H1 (cell line): Measurements from ENCODE around the gene NUP88. TPM values are rescaled to one million over a fixed set of nuclear protein-coding genes. Genes with fewer than 3 reads are reported as not detected.
A peak's percentile ranks its signal among the peaks of the same experiment; 100 is the strongest.

Experiments used
- CTCF ChIA-PET: fragments of 300-600 bp; sonication (Branson Sonifier 250); formaldehyde crosslinking; loops from one replicate; lab custom pipeline; 2021; ENCODE audit not compliant: partially characterized antibody; lab: Charles Lee
- POLR2A ChIA-PET: fragments of 300-600 bp; sonication (Branson Sonifier 250); formaldehyde crosslinking; loops from one replicate; lab custom pipeline; 2021; ENCODE audit warnings: inconsistent platforms; ENCODE audit not compliant: partially characterized antibody; lab: Charles Lee
- DNase-seq, 2 experiments: peaks; one replicate each; pipeline versions ENCODE4 v3.0.0 to v3.0.0-alpha.2; 2010 to 2022; ENCODE audit warnings: low spot score in 2 of 2, low read depth in 1 of 2, mixed read lengths in 1 of 2
- FAIRE-seq: peaks from 2 replicates; lab custom pipeline; 2011; peaks lifted over from hg19 to GRCh38; lab: Jason Lieb, UNC
- H2AFZ ChIP-seq: 2 replicates; pipeline ENCODE4 v1.8.1; 2012; ENCODE audit warnings: low read length, inconsistent platforms
- H2AK5ac ChIP-seq: 2 replicates; pipeline ENCODE4 v1.6.1; 2013; ENCODE audit warnings: low read depth, low read length
- H2BK120ac ChIP-seq: replicated peaks from 2 replicates; pipeline ENCODE3; 2013; ENCODE audit warnings: low read depth, low read length, inconsistent platforms
- H2BK12ac ChIP-seq: 2 replicates; pipeline ENCODE4 v1.6.1; 2013; ENCODE audit warnings: low read depth, low read length
- H2BK15ac ChIP-seq: 2 replicates; pipeline ENCODE4 v1.6.1; 2013; ENCODE audit warnings: low read length
- H2BK20ac ChIP-seq: 2 replicates; pipeline ENCODE4 v1.6.1; 2013; ENCODE audit warnings: low read length
- H2BK5ac ChIP-seq: 2 replicates; pipeline ENCODE4 v1.6.1; 2013; ENCODE audit warnings: low read depth, low read length
- H3K14ac ChIP-seq: 2 replicates; pipeline ENCODE4 v1.6.1; 2013; ENCODE audit warnings: inconsistent platforms; ENCODE audit not compliant: insufficient read length
- H3K18ac ChIP-seq: 2 replicates; pipeline ENCODE4 v1.6.1; 2013; ENCODE audit warnings: low read length; ENCODE audit errors: extremely low read depth
- H3K23ac ChIP-seq: 2 replicates; pipeline ENCODE4 v1.6.1; 2013; ENCODE audit warnings: inconsistent platforms; ENCODE audit not compliant: insufficient read length
- H3K23me2 ChIP-seq: 2 replicates; pipeline ENCODE4 v1.6.1; 2013; ENCODE audit warnings: low read depth, low read length
- H3K27ac ChIP-seq: 2 replicates; pipeline ENCODE4 v1.6.1; 2011; ENCODE audit warnings: low read depth, low read length, inconsistent platforms
- H3K27me3 ChIP-seq, 4 experiments: replicated peaks in 1 of 4; 1 replicate in 1 of 4; 2 replicates in 3 of 4; pipeline versions ENCODE4 v1.6.1 to v1.8.1; 2011 to 2013; ENCODE audit warnings: low read length in 3 of 4, mild to moderate bottlenecking in 3 of 4, inconsistent platforms in 2 of 4, mixed read lengths in 2 of 4, moderate library complexity in 1 of 4; ENCODE audit not compliant: control insufficient read depth in 3 of 4, insufficient read depth in 3 of 4; ENCODE audit errors: extremely low read depth in 1 of 4
- H3K36me3 ChIP-seq, 4 experiments: 2 replicates each; pipeline versions ENCODE4 v1.6.1 to v1.8.1; 2011 to 2013; ENCODE audit warnings: mild to moderate bottlenecking in 4 of 4, low read length in 3 of 4, moderate library complexity in 2 of 4, control low read depth in 1 of 4, inconsistent platforms in 1 of 4; ENCODE audit not compliant: insufficient read depth in 4 of 4, control insufficient read depth in 2 of 4
- H3K4ac ChIP-seq: replicated peaks from 2 replicates; pipeline ENCODE3; 2013; ENCODE audit warnings: low read length, low read depth, mixed read lengths, inconsistent platforms; ENCODE audit not compliant: insufficient read length
- H3K4me1 ChIP-seq, 4 experiments: replicated peaks in 1 of 4; 1 replicate in 1 of 4; 2 replicates in 3 of 4; pipeline versions ENCODE4 v1.6.1 to v1.8.1; 2011 to 2013; ENCODE audit warnings: low read length in 3 of 4, inconsistent platforms in 2 of 4, mixed read lengths in 1 of 4; ENCODE audit not compliant: insufficient read depth in 4 of 4, control insufficient read depth in 3 of 4
- H3K4me2 ChIP-seq, 2 experiments: 2 replicates each; pipeline versions ENCODE4 v1.6.1 to v1.8.1; 2011 to 2013; ENCODE audit warnings: low read depth in 2 of 2, low read length in 2 of 2, control low read depth in 1 of 2, inconsistent platforms in 1 of 2, mild to moderate bottlenecking in 1 of 2; ENCODE audit not compliant: insufficient read depth in 1 of 2
- H3K4me3 ChIP-seq, 4 experiments: fragments of 200-600, 300-600 bp in 1 of 4; sonication (generic), shearing (Covaris generic), sonication (Bioruptor Twin) in 1 of 4; 2 replicates each; pipeline versions ENCODE4 v1.5.1 to v1.8.1; 2011 to 2016; ENCODE audit warnings: low read length in 4 of 4, low read depth in 3 of 4, control low read depth in 2 of 4, inconsistent platforms in 2 of 4, mild to moderate bottlenecking in 2 of 4, mixed read lengths in 1 of 4, moderate library complexity in 1 of 4; ENCODE audit not compliant: insufficient read depth in 2 of 4; ENCODE audit errors: extremely low read depth in 1 of 4
- H3K56ac ChIP-seq: replicated peaks from 2 replicates; pipeline ENCODE3; 2013; ENCODE audit warnings: low read depth, mild to moderate bottlenecking, mixed read lengths, low read length, inconsistent platforms; ENCODE audit not compliant: insufficient read length
- H3K79me1 ChIP-seq: 2 replicates; pipeline ENCODE4 v1.6.1; 2013; ENCODE audit warnings: low read depth, low read length, control low read depth
- H3K79me2 ChIP-seq, 2 experiments: 2 replicates each; pipeline versions ENCODE4 v1.6.1 to v1.8.1; 2012 to 2013; ENCODE audit warnings: low read length in 2 of 2, mild to moderate bottlenecking in 2 of 2, inconsistent platforms in 1 of 2; ENCODE audit not compliant: insufficient read depth in 2 of 2, control insufficient read depth in 1 of 2
- H3K9ac ChIP-seq, 4 experiments: replicated peaks in 1 of 4; 1 replicate in 1 of 4; 2 replicates in 3 of 4; pipeline versions ENCODE4 v1.6.1 to v1.8.1; 2011 to 2013; ENCODE audit warnings: low read depth in 3 of 4, low read length in 3 of 4, control low read depth in 2 of 4, mild to moderate bottlenecking in 2 of 4, moderate library complexity in 2 of 4, inconsistent platforms in 1 of 4; ENCODE audit errors: extremely low read depth in 1 of 4
- H3K9me3 ChIP-seq, 2 experiments: 2 replicates each; pipeline versions ENCODE4 v1.6.1 to v1.8.1; 2012 to 2013; ENCODE audit warnings: mild to moderate bottlenecking in 2 of 2, moderate library complexity in 2 of 2, control low read depth in 1 of 2, inconsistent platforms in 1 of 2, low read depth in 1 of 2, low read length in 1 of 2, mixed read lengths in 1 of 2; ENCODE audit not compliant: insufficient read depth in 2 of 2
- H4K20me1 ChIP-seq, 2 experiments: replicated peaks in 1 of 2; 2 replicates each; pipeline versions ENCODE3 to v1.8.1; 2011 to 2013; ENCODE audit warnings: inconsistent platforms in 2 of 2, low read length in 2 of 2, mild to moderate bottlenecking in 1 of 2; ENCODE audit not compliant: insufficient read depth in 2 of 2, control insufficient read depth in 1 of 2
- H4K5ac ChIP-seq: 2 replicates; pipeline ENCODE4 v1.6.1; 2013; ENCODE audit warnings: low read length, low read depth, mixed read lengths, inconsistent platforms; ENCODE audit not compliant: insufficient read length
- H4K8ac ChIP-seq: 2 replicates; pipeline ENCODE4 v1.8.0; 2013; ENCODE audit warnings: mild to moderate bottlenecking, moderate library complexity, low read length, inconsistent platforms; ENCODE audit not compliant: insufficient read depth; ENCODE audit errors: extremely low read depth
- H4K91ac ChIP-seq: replicated peaks from 2 replicates; pipeline ENCODE3; 2013; ENCODE audit warnings: low read length, mixed read lengths, inconsistent platforms; ENCODE audit not compliant: insufficient read length
- BACH1 ChIP-seq: IDR thresholded peaks from 2 replicates; pipeline ENCODE4 v1.6.1; 2012; ENCODE audit warnings: low read length, improper control_type of control experiment
- CBX5 ChIP-seq: fragments of 300-800, 300-1000 bp; sonication (generic); IDR thresholded peaks from 2 replicates; pipeline ENCODE4 v1.7.1; 2016; ENCODE audit warnings: antibody characterized with exemption, low read length, low read depth
- CREB1 ChIP-seq: IDR thresholded peaks from 2 replicates; pipeline ENCODE4 v1.6.1; 2012; ENCODE audit warnings: inconsistent platforms
- EGR1 ChIP-seq: IDR thresholded peaks from 2 replicates; pipeline ENCODE4 v1.6.1; 2011; ENCODE audit warnings: low read depth, low read length, borderline replicate concordance
- EP300 ChIP-seq, 2 experiments: IDR thresholded peaks; 1 replicate in 1 of 2; 2 replicates in 1 of 2; pipeline ENCODE4 v1.6.1; 2011 to 2012; ENCODE audit warnings: low read depth in 2 of 2, low read length in 2 of 2, mild to moderate bottlenecking in 2 of 2, borderline replicate concordance in 1 of 2, inconsistent platforms in 1 of 2, moderate library complexity in 1 of 2
- JUN ChIP-seq: IDR thresholded peaks from 2 replicates; pipeline ENCODE4 v1.6.1; 2011; ENCODE audit warnings: low read depth, mild to moderate bottlenecking, improper control_type of control experiment, low read length
- RAD21 ChIP-seq, 2 experiments: IDR thresholded peaks in 1 of 2; conservative IDR thresholded peaks in 1 of 2; 2 replicates each; pipeline ENCODE4 v1.6.1; 2011; ENCODE audit warnings: low read depth in 2 of 2, low read length in 2 of 2, improper control_type of control experiment in 1 of 2, inconsistent platforms in 1 of 2, mild to moderate bottlenecking in 1 of 2, moderate library complexity in 1 of 2
- SP1 ChIP-seq: IDR thresholded peaks from 2 replicates; pipeline ENCODE4 v1.6.1; 2011; ENCODE audit warnings: low read depth, low read length
- TAF1 ChIP-seq: IDR thresholded peaks from 2 replicates; pipeline ENCODE4 v1.6.1; 2011; ENCODE audit warnings: mild to moderate bottlenecking, low read depth, low read length
- TCF12 ChIP-seq: IDR thresholded peaks from 2 replicates; pipeline ENCODE4 v1.6.1; 2011; ENCODE audit warnings: low read depth, mild to moderate bottlenecking, low read length
- WGBS, 2 experiments: shearing (Covaris generic) in 1 of 2; methylation state at CpG; one replicate each; pipeline versions ENCODE4 v1.1.6 to v1.1.7; 2013 to 2015; ENCODE audit warnings: low lambda C conversion rate in 2 of 2, mixed read lengths in 2 of 2, inconsistent platforms in 1 of 2, low coverage in 1 of 2, missing lambda C conversion rate in 1 of 2; ENCODE audit not compliant: insufficient replicate concordance in 2 of 2, insufficient coverage in 1 of 2, insufficient read length in 1 of 2; ENCODE audit errors: extremely low coverage in 1 of 2, missing lambda C conversion rate in 1 of 2; 5-methylcytosine and 5-hydroxymethylcytosine counted together
- polyA plus RNA-seq, 7 experiments: library from polyadenylated mRNA; depleted of rRNA in 3 of 7; stranded (reverse) in 5 of 7; unstranded in 2 of 7; fragments of >200 nt in 5 of 7; fragments of 200-250 nt in 2 of 7; gene quantifications; 1 replicate in 5 of 7; 2 replicates in 1 of 7; 4 replicates in 1 of 7; pipeline versions ENCODE4 v1.2.1 to v1.2.3, GENCODE V29; 2011 to 2013; ENCODE audit warnings: missing spikeins in 2 of 7, mixed read lengths in 2 of 7
- total RNA-seq: library from RNA; stranded (reverse); fragmentation: NEBNext Ultra II Directional; extraction: Animal tissue kit (Norgen Biotek cat#: 25700); gene quantifications from 2 replicates; pipeline ENCODE4 v1.2.1, GENCODE V29; 2021
- TF ChIP-seq, protein P1 (sequence below): IDR thresholded peaks from 2 replicates; pipeline ENCODE4 v1.6.1; 2012; ENCODE audit warnings: inconsistent platforms

The NUP88 gene
- total and polyA plus RNA-seq, 2 of the 8 experiments (the other 6 are each of a cell fraction or from before 2014, with no cell fraction given) = 77.4 to 105 TPM

DNA sequence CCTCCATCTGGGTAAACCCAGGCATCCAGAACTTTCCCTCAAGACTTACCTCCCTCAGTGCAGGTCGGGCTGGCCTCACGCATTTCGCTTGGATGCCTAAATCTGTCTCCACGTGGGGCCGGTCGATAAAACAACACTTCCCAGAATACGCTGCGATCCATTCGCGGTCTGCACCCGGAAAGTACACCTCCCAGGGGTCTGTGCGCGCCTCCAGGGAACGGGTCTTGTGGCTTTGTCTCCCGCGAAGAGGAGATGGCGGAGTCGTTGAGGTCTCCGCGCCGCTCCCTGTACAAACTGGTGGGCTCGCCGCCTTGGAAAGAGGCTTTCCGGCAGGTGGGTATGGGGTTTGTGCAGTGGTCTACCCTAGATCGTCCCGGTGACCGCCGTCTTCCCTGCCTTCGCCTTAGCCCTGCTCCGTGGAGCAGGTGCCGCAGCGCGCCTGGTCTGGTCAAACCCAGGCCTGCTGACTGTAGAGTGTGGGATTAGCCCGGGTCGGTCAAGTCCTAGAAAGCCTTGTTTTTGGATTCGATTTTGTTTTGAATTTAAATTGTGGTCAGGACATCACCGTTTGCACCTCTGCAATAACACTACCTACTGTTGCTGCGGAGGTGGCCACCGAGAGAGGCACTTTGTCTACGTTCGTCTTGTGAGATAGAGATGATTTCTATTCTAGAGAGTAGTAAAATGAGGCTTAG lies 644 bp upstream of the NUP88 start, which contains the start of gene RPAIN:
Gene RPAIN (plus strand): TSS at position 224 of the 695 bp plus-strand sequence. CDS start 29 bp downstream, at position 253.
- Histone ChIP-seq H3K27ac (peak within 1 kb of the TSS; percentile 95), H2BK120ac (peak within 1 kb of the TSS; percentile 58), H3K4me1 (peaks cover 0 to 4% (median 2%) of the 10 kb centered on the region in 4 experiments; a peak in 3 of 7 replicates), H3K4me3 (peak within 1 kb of the TSS; percentile 67 to 99 (median 97)), H3K36me3 (peaks cover 19 to 59% (median 38%) of the 10 kb centered on the region in 4 experiments), H3K56ac (peak within 1 kb of the TSS; percentile 83), H4K20me1 (peaks cover 4% of the 10 kb centered on the region in 2 experiments), H4K91ac (peak within 1 kb of the TSS; percentile 96), H2AFZ (peak within 1 kb of the TSS; percentile 100), H3K27me3 (no peaks in the 10 kb centered on the region), H3K18ac (peak within 1 kb of the TSS; percentile 97; the same call in 1 of the 2 replicates), H4K8ac (peak within 1 kb of the TSS; percentile 99; the same call in 1 of the 2 replicates), H2BK12ac (peak within 1 kb of the TSS; percentile 98), H3K14ac (no peak within 1 kb of the TSS), H3K9me3 (no peaks in the 10 kb centered on the region), H3K79me2 (peaks cover 23 to 70% of the 10 kb centered on the region in 2 experiments), H2BK5ac (peak within 1 kb of the TSS; percentile 96), H2BK15ac (no peak within 1 kb of the TSS; the same call in 1 of the 2 replicates), H3K23ac (no peak within 1 kb of the TSS), H3K79me1 (peaks cover 9% of the 10 kb centered on the region; the same call in 1 of the 2 replicates), H3K4ac (peak within 1 kb of the TSS; percentile 27), H4K5ac (peak within 1 kb of the TSS; percentile 84), H2AK5ac (no peak within 1 kb of the TSS; the same call in 1 of the 2 replicates), H3K4me2 (peak within 1 kb of the TSS; percentile 55 to 94), H3K23me2 (peaks cover 5% of the 10 kb centered on the region), H3K9ac (peak within 1 kb of the TSS; percentile 92 to 99 (median 98)), H2BK20ac (no peak within 1 kb of the TSS)
- FAIRE-seq (no peak), DNase-seq (peak; percentile 29 to 87)
- POLR2A ChIA-PET = interaction anchor here (0.9 to 11.3 kb wide), 17 partner anchors 10 to 66 kb away, joined by 3 to 225 read pairs (median 5); partner anchors contain the start of genes C1QBP, DERL2, DHX33 and MIS12
- CTCF ChIA-PET = interaction anchor here (1.8 kb wide), 1 partner anchor 11 kb away, joined by 7 read pairs; no protein-coding TSS in a partner anchor
- 1% methylated on average over 41 of the region's 41 CpGs; no CpG with 5 or more reads in 1 of the 2 experiments for WGBS, 2 experiments
- TF ChIP-seq TCF12 (no peak), CREB1 (no peak; the same call in 1 of the 2 replicates), EGR1 (no peak), JUN (no peak), EP300 (IDR thresholded peaks at IDR 0.05; ENCODE audit: borderline replicate concordance in 1 of 2, low read depth in 2 of 2, low read length in 2 of 2) (no peak), SP1 (no peak), CBX5 (no peak), RAD21 (IDR thresholded peaks at IDR 0.05 in 1 of 2, conservative IDR thresholded peaks at IDR 0.05 in 1 of 2; ENCODE audit: low read depth in 2 of 2, low read length in 2 of 2) (no peak), BACH1 (no peak), TAF1 (peak; percentile 96)
- TF ChIP-seq, protein P1, sequence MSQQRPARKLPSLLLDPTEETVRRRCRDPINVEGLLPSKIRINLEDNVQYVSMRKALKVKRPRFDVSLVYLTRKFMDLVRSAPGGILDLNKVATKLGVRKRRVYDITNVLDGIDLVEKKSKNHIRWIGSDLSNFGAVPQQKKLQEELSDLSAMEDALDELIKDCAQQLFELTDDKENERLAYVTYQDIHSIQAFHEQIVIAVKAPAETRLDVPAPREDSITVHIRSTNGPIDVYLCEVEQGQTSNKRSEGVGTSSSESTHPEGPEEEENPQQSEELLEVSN = no peak
